Sigmoid colon (tissue), 3 donors: ENCODE results near the gene S100A2.

Source experiments
- POLR2A ChIP-seq, 2 donors: fragments of 450-650 bp; IDR thresholded peaks; one replicate each; pipeline ENCODE4 v1.6.1; 2016; ENCODE audit warnings: antibody characterized with exemption in 2 of 2, mild to moderate bottlenecking in 2 of 2, moderate library complexity in 2 of 2
- TF ChIP-seq, protein P1 (sequence below), 4 experiments: fragments of 450-650 bp in 3 of 4; fragments of 200-600 bp in 1 of 4; IDR thresholded peaks; one replicate each; pipeline ENCODE4 v1.5.1; 2016 to 2019; ENCODE audit warnings: antibody characterized with exemption in 4 of 4, mild to moderate bottlenecking in 3 of 4, moderate library complexity in 2 of 4

DNA sequence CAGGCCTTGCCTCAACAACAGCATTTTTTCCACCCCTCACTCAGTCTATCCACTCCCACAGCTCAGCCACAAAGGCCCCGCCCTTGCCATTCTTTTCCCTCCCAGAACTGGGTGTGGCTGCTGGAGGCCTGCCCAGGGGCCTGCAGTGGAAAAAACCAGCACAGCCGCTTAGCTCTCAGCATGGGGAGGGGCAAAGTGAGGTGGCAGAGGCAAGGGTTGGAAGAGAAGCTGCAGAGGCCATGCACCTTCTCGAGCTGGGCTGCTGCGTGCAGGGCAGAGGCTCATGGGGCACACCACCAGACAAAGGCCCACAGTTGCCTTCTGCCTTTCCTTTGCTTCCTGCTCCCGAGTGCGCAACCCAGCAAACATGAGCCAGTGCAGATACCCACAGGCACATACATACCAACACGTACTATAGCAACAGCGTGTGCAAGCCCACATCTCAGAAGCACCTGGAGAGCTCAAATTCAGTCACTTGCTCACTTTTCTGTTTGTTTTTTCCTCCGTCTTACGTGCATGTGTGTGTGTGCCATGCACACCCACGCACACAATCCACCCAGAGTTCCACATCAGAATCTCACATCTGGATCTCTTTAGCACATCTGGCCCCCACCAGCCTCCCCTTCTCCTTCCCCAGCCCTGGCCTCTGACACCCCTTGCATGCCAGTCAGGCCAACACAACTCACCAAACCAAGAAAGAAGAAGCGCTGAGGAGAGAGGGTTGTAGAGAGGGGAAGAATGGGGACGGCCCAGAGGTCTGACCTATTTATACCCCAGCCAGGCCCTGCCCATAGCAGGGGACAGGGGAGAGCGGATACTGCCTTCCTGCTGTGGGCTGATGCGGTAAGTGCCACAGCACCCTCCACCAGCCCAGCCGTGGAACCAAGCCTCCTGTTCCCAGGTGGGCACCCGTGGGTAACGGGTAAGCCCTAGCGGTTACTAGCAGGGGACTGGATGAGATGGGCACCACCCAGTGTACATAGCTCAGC is 20.3 kb downstream of the S100A2 start, which contains the start of gene S100A4:
- TF ChIP-seq, protein P1, sequence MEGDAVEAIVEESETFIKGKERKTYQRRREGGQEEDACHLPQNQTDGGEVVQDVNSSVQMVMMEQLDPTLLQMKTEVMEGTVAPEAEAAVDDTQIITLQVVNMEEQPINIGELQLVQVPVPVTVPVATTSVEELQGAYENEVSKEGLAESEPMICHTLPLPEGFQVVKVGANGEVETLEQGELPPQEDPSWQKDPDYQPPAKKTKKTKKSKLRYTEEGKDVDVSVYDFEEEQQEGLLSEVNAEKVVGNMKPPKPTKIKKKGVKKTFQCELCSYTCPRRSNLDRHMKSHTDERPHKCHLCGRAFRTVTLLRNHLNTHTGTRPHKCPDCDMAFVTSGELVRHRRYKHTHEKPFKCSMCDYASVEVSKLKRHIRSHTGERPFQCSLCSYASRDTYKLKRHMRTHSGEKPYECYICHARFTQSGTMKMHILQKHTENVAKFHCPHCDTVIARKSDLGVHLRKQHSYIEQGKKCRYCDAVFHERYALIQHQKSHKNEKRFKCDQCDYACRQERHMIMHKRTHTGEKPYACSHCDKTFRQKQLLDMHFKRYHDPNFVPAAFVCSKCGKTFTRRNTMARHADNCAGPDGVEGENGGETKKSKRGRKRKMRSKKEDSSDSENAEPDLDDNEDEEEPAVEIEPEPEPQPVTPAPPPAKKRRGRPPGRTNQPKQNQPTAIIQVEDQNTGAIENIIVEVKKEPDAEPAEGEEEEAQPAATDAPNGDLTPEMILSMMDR (IDR thresholded peaks at IDR 0.05), result no peak
- TF ChIP-seq POLR2A (IDR thresholded peaks at IDR 0.05), result peak; percentile 9 to 66
